IPS-18a (cell line): ENCODE measurements around the gene MAB21L3.

Experiments
- H3K27ac ChIP-seq: one replicate; pipeline ENCODE4 v1.5.1; 2013; ENCODE audit warnings: low read length
- H3K27me3 ChIP-seq: one replicate; pipeline ENCODE4 v1.6.1; 2013; ENCODE audit warnings: mild to moderate bottlenecking, low read length; ENCODE audit not compliant: control insufficient read depth, insufficient read depth
- H3K36me3 ChIP-seq: one replicate; pipeline ENCODE4 v1.6.1; 2013; ENCODE audit warnings: low read depth, low read length; ENCODE audit not compliant: control insufficient read depth
- H3K4me1 ChIP-seq: one replicate; pipeline ENCODE4 v1.6.1; 2013; ENCODE audit warnings: low read depth, low read length; ENCODE audit not compliant: control insufficient read depth
- H3K4me3 ChIP-seq: one replicate; pipeline ENCODE4 v1.5.1; 2013; ENCODE audit warnings: low read length
- H3K9ac ChIP-seq: one replicate; pipeline ENCODE4 v1.6.1; 2013; ENCODE audit warnings: mild to moderate bottlenecking, low read length, moderate library complexity
- H3K9me3 ChIP-seq: one replicate; pipeline ENCODE4 v1.6.1; 2013; ENCODE audit warnings: low read depth, low read length; ENCODE audit not compliant: control insufficient read depth

Gene MAB21L3

DNA sequence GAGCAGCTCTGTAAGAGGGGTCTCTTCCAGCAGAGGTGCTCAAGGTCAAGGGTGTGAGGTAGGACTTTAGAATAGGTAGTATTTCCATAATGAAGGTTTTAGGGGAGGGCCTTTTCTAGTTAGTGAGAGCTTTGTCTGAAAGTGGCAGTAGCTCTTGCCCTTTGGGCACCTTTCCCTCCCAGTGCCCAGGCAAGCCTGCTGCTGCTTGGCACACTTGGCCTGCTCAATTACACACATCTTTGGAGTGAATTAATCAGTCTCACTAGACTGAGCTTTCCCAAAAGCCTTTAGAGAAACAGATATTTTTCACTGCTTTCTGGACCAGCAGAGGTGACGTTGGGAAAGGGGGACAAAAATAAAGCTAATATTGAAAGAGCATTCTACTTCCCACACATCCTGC is 48.0 kb downstream of the MAB21L3 start:
- Histone ChIP-seq H3K4me3 (no peak overlapping the region), H3K9ac (no peak overlapping the region), H3K27ac (no peak overlapping the region), H3K9me3 (no peaks in the 10 kb centered on the region), H3K27me3 (no peaks in the 10 kb centered on the region), H3K4me1 (no peaks in the 10 kb centered on the region), H3K36me3 (no peaks in the 10 kb centered on the region)

DNA sequence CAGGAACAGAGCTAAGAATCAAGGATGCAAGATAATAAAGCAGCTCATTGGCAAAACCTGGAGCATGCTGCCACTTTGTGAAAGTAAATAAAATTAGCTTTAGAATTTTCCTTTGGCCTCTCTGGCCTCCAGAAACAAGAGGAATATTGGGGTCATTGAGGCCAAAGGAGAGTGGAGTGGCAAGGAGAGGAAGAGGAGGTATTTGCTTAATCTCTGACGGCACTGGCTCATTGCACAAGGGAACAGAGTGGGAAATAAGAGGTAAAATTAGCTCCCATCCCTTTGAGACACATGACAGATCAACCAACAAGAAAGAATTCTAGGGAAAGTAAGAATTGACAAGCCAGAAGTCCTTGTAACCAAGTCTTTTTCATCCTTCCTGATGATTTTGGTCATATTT is 48.4 kb downstream of the MAB21L3 start:
- Histone ChIP-seq H3K9ac (no peak overlapping the region), H3K4me1 (no peaks in the 10 kb centered on the region), H3K4me3 (no peak overlapping the region), H3K27me3 (no peaks in the 10 kb centered on the region), H3K9me3 (no peaks in the 10 kb centered on the region), H3K27ac (no peak overlapping the region), H3K36me3 (no peaks in the 10 kb centered on the region)

DNA sequence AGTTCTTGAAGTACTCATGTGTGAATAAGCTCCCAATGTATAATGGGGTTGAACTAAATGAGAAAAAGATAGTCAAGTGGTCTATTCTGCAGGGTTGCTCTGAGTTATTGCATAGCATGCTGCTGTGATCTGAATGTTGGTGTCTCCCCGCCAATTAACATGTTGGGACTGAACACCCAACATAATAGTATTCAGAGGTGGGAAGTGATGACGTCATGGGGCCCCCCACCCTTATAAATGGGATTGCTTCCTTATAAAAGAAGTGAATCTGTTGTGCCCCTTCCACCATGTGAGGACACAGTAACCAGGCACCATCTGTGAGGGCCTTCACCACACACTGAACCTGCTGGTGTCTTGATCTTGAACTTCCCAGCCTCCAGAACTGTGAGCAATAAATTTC is 50.2 kb downstream of the MAB21L3 start:
- H3K36me3 ChIP-seq = no peaks in the 10 kb centered on the region
- H3K27me3 ChIP-seq = no peaks in the 10 kb centered on the region
- no peaks in the 10 kb centered on the region for H3K9me3 ChIP-seq
- H3K4me1 ChIP-seq = no peaks in the 10 kb centered on the region
- no peak overlapping the region for H3K27ac ChIP-seq
- H3K9ac ChIP-seq = no peak overlapping the region
- no peak overlapping the region for H3K4me3 ChIP-seq

DNA sequence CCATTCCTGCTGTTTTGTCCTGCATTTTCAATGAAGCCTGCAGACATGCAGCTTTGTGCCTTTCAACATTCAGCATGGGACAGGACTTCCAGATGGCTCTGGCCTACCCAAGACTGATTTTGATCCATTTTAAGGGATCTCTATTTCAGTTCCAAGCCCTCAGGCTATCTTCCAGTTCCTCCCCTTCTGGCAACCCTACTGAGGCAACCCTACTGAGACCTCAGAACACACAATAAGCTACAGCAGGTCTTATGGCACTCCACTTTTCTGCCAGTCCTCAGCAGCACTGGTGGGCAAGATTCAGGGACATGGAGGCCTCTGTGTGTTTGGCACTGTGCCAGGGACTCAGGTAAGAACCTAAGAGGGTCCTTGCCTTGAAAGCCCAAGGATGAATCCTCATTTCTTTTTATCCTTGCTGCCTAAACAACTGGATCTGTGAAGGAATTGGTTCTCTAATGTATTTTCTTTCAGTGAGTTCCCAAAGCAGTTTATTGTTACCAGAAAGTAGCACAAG is 50.7 kb downstream of the MAB21L3 start:
- peaks cover 3% of the 10 kb centered on the region for H3K27me3 ChIP-seq
- no peaks in the 10 kb centered on the region for H3K36me3 ChIP-seq
- no peaks in the 10 kb centered on the region for H3K4me1 ChIP-seq
- no peak overlapping the region for H3K9ac ChIP-seq
- no peak overlapping the region for H3K4me3 ChIP-seq
- no peaks in the 10 kb centered on the region for H3K9me3 ChIP-seq
- no peak overlapping the region for H3K27ac ChIP-seq

DNA sequence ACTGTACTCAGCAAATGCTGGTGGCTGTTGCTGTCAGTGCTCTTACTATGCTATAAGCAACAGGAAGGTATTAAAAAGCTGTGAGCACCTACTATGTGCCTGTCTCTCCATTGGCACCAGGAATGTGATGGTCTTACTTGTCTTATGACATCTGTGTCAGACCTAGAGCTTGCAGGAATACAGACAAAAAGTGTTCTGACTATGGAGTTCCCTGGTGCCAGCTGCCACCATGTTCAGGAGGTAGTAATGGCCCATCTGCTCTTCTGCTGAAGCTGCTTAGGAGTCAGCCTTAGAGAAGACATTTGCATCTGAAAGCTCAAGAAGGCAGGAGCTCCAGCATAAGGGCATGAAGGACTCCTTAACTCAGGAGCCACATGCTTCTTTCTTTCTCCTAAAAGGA is 52.3 kb downstream of the MAB21L3 start:
- no peaks in the 10 kb centered on the region for H3K36me3 ChIP-seq
- H3K9me3 ChIP-seq = no peaks in the 10 kb centered on the region
- no peak overlapping the region for H3K27ac ChIP-seq
- peaks cover 8% of the 10 kb centered on the region for H3K4me1 ChIP-seq
- H3K27me3 ChIP-seq = peaks cover 17% of the 10 kb centered on the region
- no peak overlapping the region for H3K9ac ChIP-seq
- H3K4me3 ChIP-seq = no peak overlapping the region

DNA sequence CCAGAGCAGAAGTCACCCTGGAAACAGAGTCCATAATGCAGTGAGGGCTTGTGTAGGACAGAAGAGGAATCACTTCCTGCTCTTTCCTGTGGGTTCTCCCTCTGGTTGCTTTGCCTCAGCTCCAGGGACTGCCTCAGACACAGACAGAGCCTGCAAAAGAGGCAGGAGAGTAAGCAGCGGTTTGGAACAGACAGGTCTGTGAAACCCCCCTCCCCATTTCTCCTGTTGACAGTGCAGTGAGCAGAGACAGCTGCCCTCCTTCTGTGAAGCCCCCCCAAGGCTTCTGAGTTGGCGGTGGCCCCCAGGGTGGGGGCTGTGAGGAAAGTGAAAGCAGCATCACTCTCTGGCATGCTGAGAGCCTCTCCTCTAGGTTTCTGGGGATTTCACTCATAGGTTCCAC is 53.0 kb downstream of the MAB21L3 start:
- H3K9ac ChIP-seq = no peak overlapping the region
- no peaks in the 10 kb centered on the region for H3K36me3 ChIP-seq
- H3K9me3 ChIP-seq = no peaks in the 10 kb centered on the region
- H3K4me3 ChIP-seq = no peak overlapping the region
- H3K27me3 ChIP-seq = peaks cover 23% of the 10 kb centered on the region
- no peak overlapping the region for H3K27ac ChIP-seq
- peaks cover 12% of the 10 kb centered on the region for H3K4me1 ChIP-seq

DNA sequence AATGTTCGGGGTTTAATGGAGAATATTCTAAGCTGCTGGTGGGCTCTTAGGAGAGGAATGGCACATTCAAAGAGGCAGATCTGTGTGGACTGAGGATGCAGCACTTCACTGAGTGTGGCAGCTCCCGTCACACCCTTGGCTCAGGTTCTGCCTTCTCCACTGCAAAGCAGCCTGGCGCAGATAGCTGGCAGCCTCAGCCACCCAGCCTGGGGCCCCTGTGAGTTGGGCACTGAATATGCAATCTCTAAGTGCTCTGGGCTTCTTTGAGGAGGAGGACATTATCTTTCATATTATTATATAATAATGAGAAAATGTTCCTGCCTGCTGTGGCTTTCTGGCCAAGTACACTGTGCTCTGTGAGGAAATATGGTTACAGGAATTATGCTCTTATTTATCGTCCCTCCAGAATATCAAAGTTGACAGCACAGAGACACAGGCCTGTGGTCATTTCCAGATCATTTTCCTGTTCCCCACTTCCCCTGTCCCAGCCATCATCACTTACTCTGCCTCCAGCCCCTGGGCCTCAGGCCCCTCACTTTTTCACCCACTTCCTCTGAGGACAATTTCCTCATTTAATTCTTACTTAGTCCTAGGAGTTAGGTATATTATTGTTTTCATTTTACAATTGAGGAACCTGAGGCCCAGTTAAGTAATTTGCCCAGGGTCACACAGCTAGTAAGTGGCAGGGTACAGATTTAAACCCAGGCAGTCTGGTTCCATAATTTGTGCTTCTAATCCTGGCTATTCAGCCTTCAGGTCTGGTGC is 53.6 kb downstream of the MAB21L3 start:
- Histone ChIP-seq H3K9ac (no peak overlapping the region), H3K27me3 (peaks cover 30% of the 10 kb centered on the region), H3K27ac (no peak overlapping the region), H3K9me3 (no peaks in the 10 kb centered on the region), H3K4me3 (no peak overlapping the region), H3K4me1 (peaks cover 12% of the 10 kb centered on the region), H3K36me3 (no peaks in the 10 kb centered on the region)

DNA sequence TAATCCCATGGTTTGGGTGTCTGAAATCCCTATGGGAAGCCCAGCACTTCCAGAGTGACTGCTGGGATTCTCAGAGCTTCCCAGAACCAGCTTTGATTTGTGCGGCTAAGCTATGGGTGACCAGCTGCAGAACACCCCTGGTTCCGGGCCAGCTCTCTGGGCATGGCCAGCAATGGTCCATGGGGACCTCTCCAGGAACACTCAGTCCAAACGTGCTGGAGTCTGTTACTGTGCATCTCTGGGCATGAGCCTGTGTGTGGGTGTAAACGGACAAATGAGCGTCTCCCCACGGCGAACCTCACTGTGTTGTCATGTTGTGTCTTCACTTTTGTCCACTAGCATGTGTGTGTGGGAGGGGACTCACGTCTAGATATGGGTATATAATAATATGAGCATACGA is 54.4 kb downstream of the MAB21L3 start:
- Histone ChIP-seq H3K36me3 (no peaks in the 10 kb centered on the region), H3K27ac (no peak overlapping the region), H3K4me3 (no peak overlapping the region), H3K4me1 (peaks cover 12% of the 10 kb centered on the region), H3K9me3 (no peaks in the 10 kb centered on the region), H3K9ac (no peak overlapping the region), H3K27me3 (peaks cover 32% of the 10 kb centered on the region)

DNA sequence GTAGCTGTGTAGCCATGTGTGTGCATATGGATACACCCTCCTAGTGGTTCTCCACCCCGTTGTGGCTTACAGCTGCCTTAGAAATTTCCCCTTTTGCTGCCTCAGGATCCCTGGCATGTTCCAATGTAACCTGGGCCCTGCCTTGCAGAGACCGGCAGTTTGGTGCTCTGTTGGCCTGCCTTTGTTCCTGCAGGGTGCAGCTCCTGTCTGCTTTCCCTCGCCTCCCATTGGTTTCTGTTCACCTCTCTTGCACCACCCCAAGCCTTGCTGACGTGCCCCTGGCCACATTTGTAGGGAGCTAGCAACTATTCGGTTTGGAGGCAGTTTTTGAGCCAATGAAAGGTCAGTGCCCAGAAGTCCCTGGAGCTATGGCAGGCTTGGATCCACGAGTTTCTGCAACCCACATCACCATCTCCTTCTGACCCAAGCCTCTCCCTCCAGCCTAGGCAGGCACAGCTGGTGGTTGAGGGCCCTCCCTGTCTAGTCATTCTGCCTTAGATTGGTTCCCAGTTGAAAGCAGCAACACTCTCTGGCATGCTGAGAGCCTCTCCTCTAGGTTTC is 54.9 kb downstream of the MAB21L3 start:
- H3K36me3 ChIP-seq = no peaks in the 10 kb centered on the region
- H3K4me1 ChIP-seq = peaks cover 12% of the 10 kb centered on the region
- no peak overlapping the region for H3K27ac ChIP-seq
- H3K9ac ChIP-seq = no peak overlapping the region
- no peaks in the 10 kb centered on the region for H3K9me3 ChIP-seq
- no peak overlapping the region for H3K4me3 ChIP-seq
- H3K27me3 ChIP-seq = peaks cover 32% of the 10 kb centered on the region

DNA sequence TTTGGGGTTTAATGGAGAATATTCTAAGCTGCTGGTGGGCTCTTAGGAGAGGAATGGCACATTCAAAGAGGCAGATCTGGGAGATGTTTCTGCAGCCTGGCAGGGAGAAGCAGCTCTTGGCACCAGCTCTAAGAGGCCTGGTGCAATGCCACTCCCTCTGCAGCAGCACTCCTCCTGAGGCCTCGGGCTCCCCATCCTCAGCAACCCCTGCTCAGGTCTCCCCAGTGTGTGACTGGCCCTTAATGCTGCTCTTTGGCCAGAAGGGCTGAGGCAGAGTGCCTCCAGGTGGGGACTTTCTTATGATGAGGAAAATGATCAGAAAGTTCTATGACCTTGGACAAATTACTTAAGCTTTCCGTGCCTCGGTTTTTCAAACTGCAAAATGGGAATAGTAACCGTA is 55.5 kb downstream of the MAB21L3 start:
- Histone ChIP-seq H3K9ac (no peak overlapping the region), H3K4me1 (peaks cover 12% of the 10 kb centered on the region), H3K36me3 (no peaks in the 10 kb centered on the region), H3K4me3 (no peak overlapping the region), H3K27me3 (peaks cover 32% of the 10 kb centered on the region), H3K9me3 (no peaks in the 10 kb centered on the region), H3K27ac (no peak overlapping the region)

DNA sequence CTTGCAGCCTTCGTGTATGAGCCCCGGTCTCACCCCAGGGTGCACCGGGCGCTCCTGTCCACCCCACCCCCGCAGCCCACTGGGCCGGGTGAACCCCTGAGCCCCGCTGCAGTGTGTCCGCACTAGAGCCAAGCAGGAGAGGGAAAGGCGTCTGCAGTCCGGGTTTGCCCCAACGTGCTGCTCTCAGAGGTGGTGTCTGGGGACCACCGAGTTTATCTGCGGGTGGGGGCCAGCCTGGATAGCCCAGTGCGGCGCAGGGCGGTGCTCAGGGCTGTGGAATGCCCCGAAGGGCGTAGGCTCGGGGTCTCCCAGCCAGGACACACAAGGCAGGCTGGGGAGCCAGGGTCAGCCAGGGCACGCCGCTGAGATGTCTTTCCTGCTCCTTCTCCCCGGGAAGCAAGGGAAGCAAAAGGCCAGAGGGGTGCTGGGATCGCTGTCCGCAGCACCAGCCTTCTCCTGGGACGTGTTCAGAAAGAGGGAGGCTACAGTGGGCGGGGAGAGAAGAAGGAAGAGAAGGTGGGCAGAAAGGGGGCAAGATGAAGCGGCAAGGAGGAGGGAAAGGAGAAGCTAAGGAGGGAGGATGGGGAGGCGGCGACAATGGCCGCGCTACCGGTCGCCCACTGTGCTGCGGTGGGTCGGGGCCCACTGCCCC is 56.6 kb downstream of the MAB21L3 start:
- Histone ChIP-seq H3K9me3 (no peaks in the 10 kb centered on the region), H3K9ac (peak overlapping the region; percentile 59), H3K36me3 (no peaks in the 10 kb centered on the region), H3K4me1 (peaks cover 12% of the 10 kb centered on the region), H3K4me3 (peak overlapping the region; percentile 74), H3K27me3 (peaks cover 32% of the 10 kb centered on the region), H3K27ac (no peak overlapping the region)
